GM12878 (cell line): ENCODE data around the gene ANO4. TPM values are rescaled to one million over a fixed set of nuclear protein-coding genes. Genes with fewer than 3 reads are reported as not detected.

Source experiments
- BCL11A ChIP-seq: IDR thresholded peaks from 2 replicates; pipeline ENCODE4 v1.6.1; 2011; ENCODE audit warnings: low read depth, low read length
- CBFB ChIP-seq: IDR thresholded peaks from 2 replicates; pipeline ENCODE4 v1.6.1; 2016; ENCODE audit warnings: antibody characterized with exemption, low read depth
- CHD1 ChIP-seq: IDR thresholded peaks from 2 replicates; pipeline ENCODE4 v1.6.1; 2012; ENCODE audit warnings: low read depth, low read length, improper control_type of control experiment
- CREM ChIP-seq: IDR thresholded peaks from 2 replicates; pipeline ENCODE4 v1.6.1; 2014; ENCODE audit warnings: antibody characterized with exemption, low read depth
- DPF2 ChIP-seq: fragments of 450-650 bp; IDR thresholded peaks from 2 replicates; pipeline ENCODE4 v1.6.1; 2017; ENCODE audit warnings: mild to moderate bottlenecking
- ELK1 ChIP-seq: IDR thresholded peaks from 2 replicates; pipeline ENCODE4 v1.6.1; 2012; ENCODE audit warnings: low read depth, low read length, improper control_type of control experiment
- EP300 ChIP-seq, 2 experiments: fragments of 150-350 bp in 1 of 2; IDR thresholded peaks; 2 replicates each; pipeline ENCODE4 v1.6.1; 2011 to 2012; ENCODE audit warnings: low read depth in 2 of 2, low read length in 2 of 2, borderline replicate concordance in 1 of 2, improper control_type of control experiment in 1 of 2, inconsistent platforms in 1 of 2; ENCODE audit not compliant: control insufficient read depth in 1 of 2
- FOXM1 ChIP-seq: IDR thresholded peaks from 2 replicates; pipeline ENCODE4 v1.6.1; 2012; ENCODE audit warnings: low read depth, mild to moderate bottlenecking, inconsistent platforms, low read length, moderate library complexity
- IKZF1 ChIP-seq: fragments of 450-650 bp; conservative IDR thresholded peaks from 2 replicates; pipeline ENCODE4 v1.6.1; 2017; ENCODE audit warnings: antibody characterized with exemption, mild to moderate bottlenecking
- IRF4 ChIP-seq: IDR thresholded peaks from 2 replicates; pipeline ENCODE4 v1.6.1; 2011; ENCODE audit warnings: low read depth, low read length
- MAX ChIP-seq: IDR thresholded peaks from 2 replicates; pipeline ENCODE4 v1.6.1; 2012; ENCODE audit warnings: low read depth, low read length, improper control_type of control experiment
- MEF2A ChIP-seq: IDR thresholded peaks from 2 replicates; pipeline ENCODE4 v1.6.1; 2011; ENCODE audit warnings: low read depth, mild to moderate bottlenecking, low read length, moderate library complexity; ENCODE audit not compliant: insufficient read depth
- PAX8 ChIP-seq: fragments of 450-650 bp; IDR thresholded peaks from 2 replicates; pipeline ENCODE4 v1.6.1; 2017; ENCODE audit warnings: mild to moderate bottlenecking, moderate library complexity
- RAD51 ChIP-seq: fragments of 450-650 bp; IDR thresholded peaks from 2 replicates; pipeline ENCODE4 v1.6.1; 2016; ENCODE audit warnings: moderate library complexity, mild to moderate bottlenecking, inconsistent platforms
- RELA ChIP-seq: fragments of 450-650 bp; IDR thresholded peaks from 2 replicates; pipeline ENCODE4 v1.8.0; 2014; ENCODE audit warnings: borderline replicate concordance; ENCODE audit not compliant: partially characterized antibody
- RUNX3 ChIP-seq: IDR thresholded peaks from 2 replicates; pipeline ENCODE4 v1.6.1; 2012; ENCODE audit warnings: low read length, inconsistent platforms
- SPI1 ChIP-seq: IDR thresholded peaks from 2 replicates; pipeline ENCODE4 v1.6.1; 2011; ENCODE audit warnings: low read depth, mild to moderate bottlenecking, low read length, moderate library complexity, borderline replicate concordance; ENCODE audit not compliant: insufficient read depth
- SRF ChIP-seq, 2 experiments: IDR thresholded peaks; 2 replicates each; pipeline ENCODE4 v1.6.1; 2011; ENCODE audit warnings: low read depth in 2 of 2, low read length in 2 of 2, mild to moderate bottlenecking in 1 of 2, moderate library complexity in 1 of 2
- STAT1 ChIP-seq: fragments of 450-650 bp; conservative IDR thresholded peaks from 2 replicates; pipeline ENCODE4 v1.6.1; 2014; ENCODE audit warnings: antibody characterized with exemption, mild to moderate bottlenecking
- SUZ12 ChIP-seq: fragments of 200-600 bp; sonication (generic); IDR thresholded peaks from one replicate; pipeline ENCODE4 v1.6.1; 2018; ENCODE audit warnings: antibody characterized with exemption, mild to moderate bottlenecking; ENCODE audit not compliant: unreplicated experiment
- polyA plus RNA-seq, 11 experiments: library from polyadenylated mRNA; depleted of rRNA in 4 of 11; unstranded in 6 of 11; stranded (reverse) in 5 of 11; fragments of >200 nt; fragmentation: Nextera tagmentation in 4 of 11; fragmentation: Illumina TruSeq in 1 of 11; extraction: Ambion mirVana in 4 of 11; extraction: Trizol in 1 of 11; gene quantifications; 1 replicate in 1 of 11; 2 replicates in 10 of 11; pipeline versions ENCODE4 v1.2.1 to v1.2.3, GENCODE V29; 2011 to 2016; ENCODE audit warnings: inconsistent platforms in 2 of 11, missing spikeins in 2 of 11, low read depth in 1 of 11
- total RNA-seq, 4 experiments: library from RNA; depleted of rRNA in 3 of 4; stranded (reverse); fragments of >200 nt in 3 of 4; fragmentation: Illumina TruSeq in 1 of 4; extraction: Trizol in 1 of 4; gene quantifications; 2 replicates each; pipeline versions ENCODE4 v1.2.1 to v1.2.3, GENCODE V29; 2013 to 2021
- TF ChIP-seq, protein P1 (sequence below): IDR thresholded peaks from 2 replicates; pipeline ENCODE4 v1.6.1; 2011; ENCODE audit warnings: borderline replicate concordance, low read depth, mild to moderate bottlenecking, moderate library complexity, low read length; ENCODE audit not compliant: insufficient read depth, poor library complexity, severe bottlenecking
- TF ChIP-seq, protein P2 (sequence below): IDR thresholded peaks from 2 replicates; pipeline ENCODE4 v1.6.1; 2012; ENCODE audit warnings: low read length, inconsistent platforms

Gene ANO4
- total and polyA plus RNA-seq, 10 of the 15 experiments (the other 5 are each of a cell fraction or from before 2014, with no cell fraction given) = not detected

GRCh38 chr12:100995771-100996170 lies 201.2 kb downstream of the ANO4 start (continued):
- TF ChIP-seq MAX (no peak), STAT1 (no peak), BCL11A (peak; percentile 78; the same call in 1 of the 2 replicates), SRF (IDR thresholded peaks at IDR 0.05; ENCODE audit: low read depth in 2 of 2, low read length in 2 of 2) (no peak), IKZF1 (0 out of 2 replicates have a peak, but pooled peaks have one; percentile 21), FOXM1 (no peak), MEF2A (0 out of 2 replicates have a peak, but pooled peaks have one; percentile 38), CHD1 (no peak), EP300 (IDR thresholded peaks at IDR 0.05; ENCODE audit: borderline replicate concordance in 1 of 2, control insufficient read depth in 1 of 2, low read depth in 2 of 2, low read length in 2 of 2) (peak in 1 of 2 experiments; percentile 22; a peak in 1 of 4 replicates), PAX8 (no peak), RELA (no peak), RUNX3 (peak; percentile 99), SUZ12 (no peak), DPF2 (0 out of 2 replicates have a peak, but pooled peaks have one; percentile 42), RAD51 (no peak), IRF4 (peak; percentile 59; the same call in 1 of the 2 replicates), ELK1 (no peak), CREM (peak; percentile 23; the same call in 1 of the 2 replicates), CBFB (peak; percentile 95), SPI1 (peak; percentile 94)
- TF ChIP-seq, protein P1, sequence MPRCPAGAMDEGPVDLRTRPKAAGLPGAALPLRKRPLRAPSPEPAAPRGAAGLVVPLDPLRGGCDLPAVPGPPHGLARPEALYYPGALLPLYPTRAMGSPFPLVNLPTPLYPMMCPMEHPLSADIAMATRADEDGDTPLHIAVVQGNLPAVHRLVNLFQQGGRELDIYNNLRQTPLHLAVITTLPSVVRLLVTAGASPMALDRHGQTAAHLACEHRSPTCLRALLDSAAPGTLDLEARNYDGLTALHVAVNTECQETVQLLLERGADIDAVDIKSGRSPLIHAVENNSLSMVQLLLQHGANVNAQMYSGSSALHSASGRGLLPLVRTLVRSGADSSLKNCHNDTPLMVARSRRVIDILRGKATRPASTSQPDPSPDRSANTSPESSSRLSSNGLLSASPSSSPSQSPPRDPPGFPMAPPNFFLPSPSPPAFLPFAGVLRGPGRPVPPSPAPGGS = peak; percentile 44
- TF ChIP-seq, protein P2, sequence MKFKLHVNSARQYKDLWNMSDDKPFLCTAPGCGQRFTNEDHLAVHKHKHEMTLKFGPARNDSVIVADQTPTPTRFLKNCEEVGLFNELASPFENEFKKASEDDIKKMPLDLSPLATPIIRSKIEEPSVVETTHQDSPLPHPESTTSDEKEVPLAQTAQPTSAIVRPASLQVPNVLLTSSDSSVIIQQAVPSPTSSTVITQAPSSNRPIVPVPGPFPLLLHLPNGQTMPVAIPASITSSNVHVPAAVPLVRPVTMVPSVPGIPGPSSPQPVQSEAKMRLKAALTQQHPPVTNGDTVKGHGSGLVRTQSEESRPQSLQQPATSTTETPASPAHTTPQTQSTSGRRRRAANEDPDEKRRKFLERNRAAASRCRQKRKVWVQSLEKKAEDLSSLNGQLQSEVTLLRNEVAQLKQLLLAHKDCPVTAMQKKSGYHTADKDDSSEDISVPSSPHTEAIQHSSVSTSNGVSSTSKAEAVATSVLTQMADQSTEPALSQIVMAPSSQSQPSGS = peak; percentile 60; the same call in 1 of the 2 replicates
- TF ChIP-seq, all 136 proteins: peak for 17
